Activated T-cell treated with anti-CD3 and anti-CD28 coated beads for 24 hours (primary cell): ENCODE results near the gene SH3BGRL3.

Source experiments
- DNase-seq: peaks from one replicate; pipeline ENCODE4 v3.0.0-alpha.2; 2020; ENCODE audit warnings: low read depth

The SH3BGRL3 gene

DNA sequence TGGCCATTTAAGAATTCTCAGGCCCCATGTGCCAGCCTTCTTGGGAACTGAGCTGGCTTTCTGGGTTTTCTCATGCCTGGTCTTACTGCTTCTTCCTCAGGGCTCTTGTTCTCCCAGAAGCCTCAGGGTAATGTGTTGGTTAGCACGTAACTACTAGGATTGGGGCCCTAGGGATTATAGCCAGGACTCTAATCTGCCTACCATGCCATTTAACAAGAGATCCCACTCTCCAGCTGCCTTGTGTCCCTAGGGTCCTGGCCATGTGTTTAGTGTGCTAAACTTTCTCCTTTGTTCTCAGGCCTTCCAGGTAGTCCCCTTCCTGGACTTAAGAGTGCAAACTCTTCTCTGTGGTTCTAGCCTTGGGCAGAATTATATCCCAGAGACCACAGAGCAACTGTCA lies 2.2 kb upstream of the SH3BGRL3 start:
- DNase-seq, result no peak

- no peak for DNase-seq
Observed at GRCh38 chr1:26278303-26278702, 1.6 kb upstream of the SH3BGRL3 start.

DNA sequence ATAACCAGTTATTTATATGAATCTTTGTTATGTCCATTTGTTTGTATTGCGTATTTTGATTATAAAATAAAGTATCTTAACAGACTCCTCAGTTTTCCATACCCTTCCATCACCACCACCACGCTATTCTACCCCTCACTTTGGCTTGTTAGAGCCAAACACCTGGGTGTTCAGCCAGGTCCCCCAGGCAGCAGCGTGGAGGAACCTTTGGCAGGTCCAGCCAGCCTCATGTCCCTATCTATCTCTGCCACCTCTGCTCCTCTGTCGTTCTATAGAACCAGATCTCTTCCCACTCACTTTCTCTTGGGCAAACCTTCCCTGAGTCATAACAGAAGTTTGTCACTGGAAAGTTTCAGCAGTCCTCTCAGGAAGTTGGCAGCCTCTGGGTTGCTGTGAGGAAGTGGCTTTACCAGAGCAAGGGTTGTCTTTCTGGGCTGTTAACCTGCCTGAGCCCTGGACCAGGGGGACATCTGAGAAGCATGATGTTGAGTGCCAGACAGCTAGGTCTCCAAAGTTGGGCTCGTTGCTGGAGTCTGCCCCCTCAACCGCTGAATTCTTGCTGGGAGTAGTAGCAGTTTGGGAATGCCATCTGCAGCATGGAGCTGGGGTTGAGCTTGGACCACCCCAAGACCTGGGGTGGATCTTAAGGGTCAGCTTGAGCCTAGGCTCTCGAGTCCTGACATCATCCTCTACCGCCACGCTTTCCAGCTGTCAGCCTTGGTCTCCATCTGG lies 996 bp upstream of the SH3BGRL3 start:
- DNase-seq, result no peak

DNA sequence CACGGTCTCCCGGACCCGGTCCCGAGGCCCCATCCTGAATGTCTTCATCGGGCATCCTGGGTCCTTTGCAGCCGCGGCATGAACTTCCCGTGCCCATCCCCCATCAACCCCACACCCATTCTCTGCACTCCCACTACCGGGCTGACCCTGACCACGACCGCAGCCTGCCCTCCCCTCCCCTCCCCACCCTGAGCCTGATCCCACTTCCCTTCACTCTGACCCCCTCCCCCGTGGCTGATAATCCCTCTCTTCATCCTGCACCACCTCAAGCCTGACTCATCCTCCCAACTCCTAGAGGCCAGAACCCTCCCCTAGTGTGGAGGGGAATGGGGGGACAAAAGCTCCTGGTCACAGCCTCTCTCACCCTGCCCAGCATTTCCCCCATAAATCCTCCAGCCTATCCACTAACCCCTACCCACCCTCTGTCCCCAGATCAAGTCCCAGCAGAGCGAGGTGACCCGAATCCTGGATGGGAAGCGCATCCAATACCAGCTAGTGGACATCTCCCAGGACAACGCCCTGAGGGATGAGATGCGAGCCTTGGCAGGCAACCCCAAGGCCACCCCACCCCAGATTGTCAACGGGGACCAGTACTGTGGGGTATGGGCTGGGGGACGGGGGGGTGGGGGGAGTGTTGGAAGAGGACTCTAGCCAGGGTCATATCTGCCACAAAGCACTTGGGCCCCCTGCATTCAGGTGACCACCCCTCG lies 602 bp downstream of the SH3BGRL3 start:
- DNase-seq, result no peak

DNA sequence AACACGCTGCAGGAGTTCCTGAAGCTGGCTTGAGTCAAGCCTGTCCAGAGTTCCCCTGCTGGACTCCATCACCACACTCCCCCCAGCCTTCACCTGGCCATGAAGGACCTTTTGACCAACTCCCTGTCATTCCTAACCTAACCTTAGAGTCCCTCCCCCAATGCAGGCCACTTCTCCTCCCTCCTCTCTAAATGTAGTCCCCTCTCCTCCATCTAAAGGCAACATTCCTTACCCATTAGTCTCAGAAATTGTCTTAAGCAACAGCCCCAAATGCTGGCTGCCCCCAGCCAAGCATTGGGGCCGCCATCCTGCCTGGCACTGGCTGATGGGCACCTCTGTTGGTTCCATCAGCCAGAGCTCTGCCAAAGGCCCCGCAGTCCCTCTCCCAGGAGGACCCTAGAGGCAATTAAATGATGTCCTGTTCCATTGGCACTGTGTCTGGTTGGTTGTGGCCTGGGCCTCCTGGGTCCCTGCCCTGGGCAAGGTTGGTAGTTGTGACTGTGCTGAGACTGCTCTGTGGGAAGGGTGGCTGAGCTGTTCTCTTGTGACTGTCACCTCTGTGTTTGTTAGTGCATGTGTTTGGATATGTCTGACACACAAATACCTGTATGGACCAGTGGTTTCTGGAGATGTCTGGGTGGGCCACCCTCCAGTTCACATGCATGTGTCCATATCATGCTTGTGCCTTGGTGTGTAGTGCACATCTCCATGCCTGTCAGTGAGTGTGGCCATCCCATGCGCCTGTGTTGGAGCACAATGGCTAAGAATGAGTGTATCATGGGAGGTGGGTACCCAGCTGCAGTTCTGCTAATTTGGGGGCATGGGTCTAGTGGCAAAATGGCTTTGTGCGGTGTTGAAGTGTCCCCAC lies 1.4 kb downstream of the SH3BGRL3 start:
- no peak for DNase-seq

DNA sequence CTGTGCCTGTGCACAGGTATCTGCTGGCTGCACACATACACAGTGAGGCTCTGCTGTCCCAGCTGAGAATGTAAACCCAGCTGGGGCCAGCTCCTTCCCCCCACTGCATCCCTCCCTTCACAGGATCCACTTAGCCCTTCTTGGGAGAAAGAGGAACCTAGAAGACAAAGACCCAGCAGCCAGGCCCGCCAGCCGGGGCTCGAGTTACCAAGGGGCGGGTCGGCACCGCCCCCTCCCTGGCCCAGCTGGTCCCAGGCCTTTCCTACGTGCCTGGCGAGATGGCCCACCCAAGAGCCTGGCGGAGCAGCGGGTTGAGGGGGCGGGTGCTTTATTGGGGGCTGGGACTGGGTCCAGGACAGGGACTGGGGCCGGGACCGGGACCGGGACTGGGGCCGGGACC lies 2.1 kb downstream of the SH3BGRL3 start:
- DNase-seq, result no peak

DNA sequence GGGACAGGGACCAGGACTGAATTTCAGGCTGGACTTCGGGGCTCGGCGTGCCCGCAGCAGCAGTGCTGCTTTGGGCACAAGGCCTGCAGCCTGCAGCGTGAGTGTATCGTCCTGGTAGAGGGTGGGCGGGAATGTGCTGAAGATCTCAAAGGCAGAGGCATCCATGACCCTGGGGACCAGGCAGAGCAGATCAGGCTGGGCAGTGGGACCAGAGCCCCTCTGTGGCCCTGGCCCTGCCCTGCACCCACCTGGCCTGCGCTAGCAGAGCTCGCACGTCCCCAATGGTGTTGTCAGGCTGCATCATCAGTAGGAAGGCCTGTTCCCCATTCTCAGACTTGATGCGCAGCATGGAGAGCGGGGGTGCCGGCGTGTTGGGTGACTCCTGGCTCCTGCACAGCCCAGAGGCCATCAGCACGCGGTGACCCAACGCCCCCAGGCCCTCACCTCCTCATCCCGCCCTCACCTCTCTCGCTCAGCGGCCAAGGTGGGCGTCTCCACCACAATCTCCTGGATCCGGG lies 2.6 kb downstream of the SH3BGRL3 start:
- DNase-seq, result no peak

GRCh38 chr1:26283279-26283853 lies 3.5 kb downstream of the SH3BGRL3 start:
- no peak for DNase-seq

- DNase-seq, result no peak
Observed at GRCh38 chr1:26283871-26284596, 4.1 kb downstream of the SH3BGRL3 start.

DNA sequence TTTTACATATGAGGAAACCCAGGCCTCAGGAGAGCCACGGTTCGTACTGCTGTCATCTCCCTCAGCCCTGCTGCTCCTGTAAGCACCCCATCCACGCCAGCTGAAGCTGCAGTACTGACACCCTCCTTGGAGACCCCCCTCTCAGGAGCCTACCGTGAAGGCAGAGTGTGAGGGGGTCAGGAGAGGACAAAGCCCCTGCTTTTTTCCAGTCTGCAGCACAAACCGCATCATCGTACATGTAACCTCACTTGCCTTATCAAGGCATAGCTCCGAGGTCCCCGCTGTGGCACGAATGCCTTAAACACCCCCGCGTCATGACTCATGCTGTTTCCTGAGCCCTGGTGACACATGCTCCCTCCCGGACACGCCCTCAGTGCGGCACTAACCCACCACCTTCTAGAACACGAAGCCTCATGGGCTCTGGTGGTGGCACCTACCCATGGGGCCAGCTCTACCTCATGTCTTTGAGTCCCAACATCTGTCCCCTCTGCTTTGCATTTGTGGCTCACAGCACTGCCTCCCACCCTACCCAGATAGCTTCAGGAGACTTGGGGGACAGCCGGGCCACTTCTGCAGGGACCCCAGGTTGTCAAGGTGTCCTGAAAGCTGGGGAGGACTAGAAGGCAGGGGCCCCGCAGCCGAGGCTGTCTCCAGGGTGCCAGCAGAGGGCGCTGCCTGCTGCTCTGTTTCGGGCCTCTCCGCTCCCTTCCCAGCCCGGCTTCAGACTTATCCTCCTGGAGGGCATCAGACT lies 4.9 kb downstream of the SH3BGRL3 start:
- peak; percentile 95 for DNase-seq

DNA sequence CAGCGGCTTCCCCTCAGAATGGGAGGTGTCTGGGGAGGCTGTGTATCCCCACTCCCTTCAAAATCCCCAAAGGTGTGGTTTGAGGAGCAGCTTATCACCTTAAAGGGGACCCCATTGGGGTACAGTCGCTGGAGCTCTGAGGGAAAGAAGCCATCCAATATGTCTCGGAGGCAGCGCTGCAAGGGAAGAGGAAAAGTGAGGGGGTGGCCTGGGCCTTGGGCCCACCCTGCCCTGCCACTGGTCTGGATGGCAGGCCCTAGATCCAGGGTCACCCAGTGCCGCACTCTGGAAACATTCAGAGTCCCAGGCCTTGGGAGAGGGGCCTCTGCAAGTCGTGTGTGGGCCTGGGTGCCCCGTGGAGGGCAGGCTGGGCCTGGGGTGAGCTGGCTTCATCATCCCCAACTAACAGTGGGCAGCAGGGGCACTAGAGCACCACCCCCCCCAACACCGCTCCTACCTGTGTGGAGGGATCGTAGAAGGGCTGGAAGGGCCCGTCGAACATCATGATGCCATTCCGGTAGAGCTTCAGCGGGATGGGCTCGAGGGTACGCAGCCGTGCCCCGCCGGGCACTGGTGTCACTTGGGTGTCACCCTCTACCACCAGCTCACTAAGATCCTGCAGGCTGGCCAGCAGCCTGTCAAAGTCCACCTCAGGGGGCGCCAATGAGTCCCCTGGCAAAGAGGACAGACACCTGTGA lies 5.6 kb downstream of the SH3BGRL3 start:
- DNase-seq, result no peak

DNA sequence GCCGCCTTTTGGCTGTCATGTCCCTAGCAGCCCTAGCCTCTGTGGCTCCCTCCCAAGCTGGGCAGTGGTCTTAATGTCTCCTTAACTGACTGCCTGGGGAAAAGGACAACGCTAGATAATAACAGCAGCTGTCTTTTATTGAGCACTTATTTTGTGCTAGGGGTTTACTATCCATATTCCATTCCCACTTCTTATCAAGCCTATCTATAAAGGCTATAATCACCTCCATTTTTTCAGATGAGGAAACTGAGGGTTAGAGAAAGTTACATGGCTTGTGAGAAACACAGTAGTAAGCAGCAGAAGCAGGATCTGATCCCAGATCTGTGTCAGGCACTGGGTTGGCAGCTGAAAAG lies 6.2 kb downstream of the SH3BGRL3 start:
- DNase-seq, result no peak

GRCh38 chr1:26287033-26287711 lies 7.3 kb downstream of the SH3BGRL3 start:
- DNase-seq, result no peak

GRCh38 chr1:26287811-26288210 lies 7.9 kb downstream of the SH3BGRL3 start:
- no peak for DNase-seq

DNA sequence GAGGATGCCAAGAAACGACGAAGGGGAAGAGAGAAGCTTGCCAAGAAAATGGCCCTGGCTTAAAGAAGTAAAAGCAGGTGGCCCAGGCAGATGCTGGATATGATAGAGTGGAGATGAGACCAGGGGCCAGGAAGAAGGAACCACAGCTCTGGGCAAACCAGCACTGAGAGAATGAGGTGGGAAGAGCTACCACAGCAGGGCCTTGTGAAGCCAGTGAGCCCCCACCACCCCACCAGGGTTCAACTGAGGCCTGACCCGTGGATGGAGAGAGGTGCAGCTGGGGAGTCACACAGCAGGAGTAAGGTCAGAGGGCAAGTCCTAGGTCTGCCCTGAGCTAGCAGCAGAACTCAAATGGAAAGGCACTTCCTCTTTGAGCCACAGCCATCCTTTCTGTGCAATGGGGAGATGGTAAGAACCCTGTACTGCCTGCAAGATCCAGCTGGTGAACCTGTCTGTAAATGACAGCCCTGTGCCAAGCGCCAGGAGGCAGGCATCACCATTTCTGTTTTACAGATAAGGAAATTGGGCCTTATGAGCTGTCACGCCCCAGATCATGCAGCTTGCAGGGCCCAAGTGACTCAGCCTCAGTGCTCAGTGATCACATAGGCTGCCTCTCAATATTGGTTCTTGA lies 8.5 kb downstream of the SH3BGRL3 start:
- DNase-seq, result peak; percentile 61

DNA sequence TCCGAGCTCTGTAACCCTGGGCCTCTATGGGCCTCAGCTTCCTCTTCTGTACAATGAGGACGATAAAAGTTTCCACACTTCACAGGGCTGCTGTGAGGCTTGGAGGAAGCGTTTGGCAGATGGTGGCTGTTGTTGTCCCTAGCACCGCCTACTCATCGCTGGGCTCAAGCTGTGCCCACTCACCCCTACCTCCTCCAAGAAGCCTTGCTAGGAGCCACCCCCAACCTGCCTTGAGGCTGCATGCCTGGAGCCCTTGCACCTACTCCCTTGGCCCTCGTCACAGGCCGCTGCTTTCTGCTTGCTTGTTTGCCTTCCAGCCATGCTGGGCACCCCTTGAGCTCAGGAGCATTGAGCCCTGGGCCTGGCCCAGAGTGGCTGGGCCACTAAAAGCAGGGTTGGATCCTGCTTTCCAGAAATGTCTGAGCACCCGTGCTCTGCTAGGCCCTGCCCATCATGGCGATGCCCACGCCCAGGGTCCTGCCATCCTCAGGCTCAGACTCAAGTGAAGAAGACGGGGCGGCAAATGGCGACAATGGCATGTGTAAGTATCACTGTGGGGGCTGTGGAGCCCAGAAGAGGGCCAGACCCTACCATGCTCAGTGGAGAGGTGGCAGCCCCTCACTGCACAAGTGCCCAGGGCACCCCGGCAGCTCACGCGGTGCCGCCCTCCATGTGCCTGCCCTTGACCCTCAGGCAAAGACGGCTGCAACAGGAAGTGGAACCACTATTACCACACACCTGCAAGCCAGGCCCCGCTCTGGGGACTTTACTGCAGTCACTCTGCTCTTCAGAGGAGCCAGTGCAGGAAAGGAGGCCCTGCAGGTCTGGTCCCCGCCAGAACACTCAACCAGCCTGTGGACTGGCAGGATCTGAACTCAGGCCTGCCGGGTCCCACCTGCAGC lies 9.5 kb downstream of the SH3BGRL3 start:
- no peak for DNase-seq

- DNase-seq, result no peak
Observed at GRCh38 chr1:26290122-26290881, 10.4 kb downstream of the SH3BGRL3 start.
